ENCODE measurements around the gene INPP4B.

Gene INPP4B

DNA sequence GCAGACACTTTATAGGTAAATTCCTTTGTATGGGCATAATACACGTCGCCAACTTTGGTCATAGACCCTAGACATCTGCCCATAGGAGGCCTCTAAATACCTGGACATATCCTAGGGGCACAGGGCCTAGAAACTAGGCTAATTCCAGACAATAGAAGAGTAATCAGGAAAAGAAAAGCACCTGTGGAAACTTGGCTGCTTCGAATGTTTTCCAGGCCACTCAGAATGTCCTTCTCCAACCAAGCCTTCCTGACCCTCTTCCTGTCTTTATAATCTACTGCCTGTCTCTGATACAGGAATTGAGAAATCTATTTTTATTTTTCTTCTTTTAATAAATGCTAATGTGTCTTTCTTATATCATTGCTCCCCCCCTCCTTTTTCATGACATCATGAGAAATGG lies 716.6 kb downstream of the INPP4B start:
- Histone ChIP-seq H3K36me3 (ENCODE audit: control insufficient read depth, low read depth, low read length) (no peaks in the 10 kb centered on the region), H3K27me3 (ENCODE audit: control insufficient read depth, insufficient read depth, low read length) (no peaks in the 10 kb centered on the region), H3K4me3 (ENCODE audit: low read length) (no peak overlapping the region), H3K4me1 (ENCODE audit: control insufficient read depth, low read depth, low read length) (no peaks in the 10 kb centered on the region), H3K9me3 (ENCODE audit: control insufficient read depth, low read depth, low read length) (no peaks in the 10 kb centered on the region), H3K9ac (ENCODE audit: low read length) (no peak overlapping the region), H3K27ac (ENCODE audit: low read length) (no peak overlapping the region)

GRCh38 chr4:142128529-142128928 lies 717.6 kb downstream of the INPP4B start:
- Histone ChIP-seq H3K4me3 (ENCODE audit: low read length) (no peak overlapping the region), H3K36me3 (ENCODE audit: control insufficient read depth, low read depth, low read length) (no peaks in the 10 kb centered on the region), H3K27me3 (ENCODE audit: control insufficient read depth, insufficient read depth, low read length) (no peaks in the 10 kb centered on the region), H3K27ac (ENCODE audit: low read length) (no peak overlapping the region), H3K9me3 (ENCODE audit: control insufficient read depth, low read depth, low read length) (no peaks in the 10 kb centered on the region), H3K4me1 (ENCODE audit: control insufficient read depth, low read depth, low read length) (no peaks in the 10 kb centered on the region), H3K9ac (ENCODE audit: low read length) (no peak overlapping the region)

- Histone ChIP-seq H3K27me3 (ENCODE audit: control insufficient read depth, insufficient read depth, low read length) (no peaks in the 10 kb centered on the region), H3K27ac (ENCODE audit: low read length) (no peak overlapping the region), H3K4me3 (ENCODE audit: low read length) (no peak overlapping the region), H3K9ac (ENCODE audit: low read length) (no peak overlapping the region), H3K9me3 (ENCODE audit: control insufficient read depth, low read depth, low read length) (no peaks in the 10 kb centered on the region), H3K36me3 (ENCODE audit: control insufficient read depth, low read depth, low read length) (no peaks in the 10 kb centered on the region), H3K4me1 (ENCODE audit: control insufficient read depth, low read depth, low read length) (no peaks in the 10 kb centered on the region)
Observed at GRCh38 chr4:142126890-142127497, 719.1 kb downstream of the INPP4B start.

- Histone ChIP-seq H3K9me3 (ENCODE audit: control insufficient read depth, low read depth, low read length) (no peaks in the 10 kb centered on the region), H3K27ac (ENCODE audit: low read length) (no peak overlapping the region), H3K36me3 (ENCODE audit: control insufficient read depth, low read depth, low read length) (no peaks in the 10 kb centered on the region), H3K27me3 (ENCODE audit: control insufficient read depth, insufficient read depth, low read length) (no peaks in the 10 kb centered on the region), H3K4me3 (ENCODE audit: low read length) (no peak overlapping the region), H3K4me1 (ENCODE audit: control insufficient read depth, low read depth, low read length) (no peaks in the 10 kb centered on the region), H3K9ac (ENCODE audit: low read length) (no peak overlapping the region)
Observed at GRCh38 chr4:142124874-142125273, 721.2 kb downstream of the INPP4B start.

- H3K9ac ChIP-seq (ENCODE audit: low read length): no peak overlapping the region
- no peaks in the 10 kb centered on the region for H3K4me1 ChIP-seq (ENCODE audit: control insufficient read depth, low read depth, low read length)
- H3K36me3 ChIP-seq (ENCODE audit: control insufficient read depth, low read depth, low read length): no peaks in the 10 kb centered on the region
- no peaks in the 10 kb centered on the region for H3K9me3 ChIP-seq (ENCODE audit: control insufficient read depth, low read depth, low read length)
- H3K27me3 ChIP-seq (ENCODE audit: control insufficient read depth, insufficient read depth, low read length): no peaks in the 10 kb centered on the region
- no peak overlapping the region for H3K4me3 ChIP-seq (ENCODE audit: low read length)
- H3K27ac ChIP-seq (ENCODE audit: low read length): no peak overlapping the region
Observed at GRCh38 chr4:142121448-142122350, 724.4 kb downstream of the INPP4B start.

GRCh38 chr4:142120921-142121320 lies 725.2 kb downstream of the INPP4B start:
- no peaks in the 10 kb centered on the region for H3K9me3 ChIP-seq (ENCODE audit: control insufficient read depth, low read depth, low read length)
- H3K9ac ChIP-seq (ENCODE audit: low read length): no peak overlapping the region

DNA sequence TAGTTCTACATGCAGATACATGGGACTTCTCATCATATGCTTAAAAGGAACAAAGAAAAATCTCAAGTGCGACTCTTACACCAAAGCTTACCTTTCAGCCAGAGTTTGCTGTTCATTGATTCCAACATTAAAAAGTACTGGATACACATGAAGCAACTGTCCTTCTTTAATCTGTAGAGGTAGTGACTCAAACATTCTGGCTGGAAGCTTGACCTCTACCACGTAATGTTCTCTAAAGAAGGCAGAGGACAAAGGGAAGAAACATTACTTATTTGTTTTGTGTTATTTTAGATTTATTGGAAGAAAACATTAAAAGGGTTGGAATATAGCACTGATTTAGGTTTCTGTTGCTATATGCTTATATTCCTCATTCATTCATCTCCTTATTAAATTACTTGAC lies 733.6 kb downstream of the INPP4B start:
- Histone ChIP-seq H3K4me1 (ENCODE audit: control insufficient read depth, low read depth, low read length) (no peaks in the 10 kb centered on the region), H3K36me3 (ENCODE audit: control insufficient read depth, low read depth, low read length) (no peaks in the 10 kb centered on the region), H3K9ac (ENCODE audit: low read length) (no peak overlapping the region), H3K27me3 (ENCODE audit: control insufficient read depth, insufficient read depth, low read length) (no peaks in the 10 kb centered on the region), H3K9me3 (ENCODE audit: control insufficient read depth, low read depth, low read length) (no peaks in the 10 kb centered on the region), H3K4me3 (ENCODE audit: low read length) (no peak overlapping the region), H3K27ac (ENCODE audit: low read length) (no peak overlapping the region)

More at GRCh38 chr4:142120921-142121320, 725.2 kb downstream of the INPP4B start:
- Histone ChIP-seq H3K4me1 (ENCODE audit: control insufficient read depth, low read depth, low read length) (no peaks in the 10 kb centered on the region), H3K36me3 (ENCODE audit: control insufficient read depth, low read depth, low read length) (no peaks in the 10 kb centered on the region), H3K27me3 (ENCODE audit: control insufficient read depth, insufficient read depth, low read length) (no peaks in the 10 kb centered on the region), H3K4me3 (ENCODE audit: low read length) (no peak overlapping the region), H3K27ac (ENCODE audit: low read length) (no peak overlapping the region)

GRCh38 chr4:142110136-142110535 lies 736.0 kb downstream of the INPP4B start:
- Histone ChIP-seq H3K4me1 (ENCODE audit: control insufficient read depth, low read depth, low read length) (no peaks in the 10 kb centered on the region), H3K4me3 (ENCODE audit: low read length) (no peak overlapping the region), H3K27ac (ENCODE audit: low read length) (no peak overlapping the region), H3K9me3 (ENCODE audit: control insufficient read depth, low read depth, low read length) (no peaks in the 10 kb centered on the region), H3K27me3 (ENCODE audit: control insufficient read depth, insufficient read depth, low read length) (no peaks in the 10 kb centered on the region), H3K36me3 (ENCODE audit: control insufficient read depth, low read depth, low read length) (no peaks in the 10 kb centered on the region), H3K9ac (ENCODE audit: low read length) (no peak overlapping the region)

- Histone ChIP-seq H3K36me3 (ENCODE audit: control insufficient read depth, low read depth, low read length) (no peaks in the 10 kb centered on the region), H3K9ac (ENCODE audit: low read length) (no peak overlapping the region), H3K4me1 (ENCODE audit: control insufficient read depth, low read depth, low read length) (no peaks in the 10 kb centered on the region), H3K4me3 (ENCODE audit: low read length) (no peak overlapping the region), H3K9me3 (ENCODE audit: control insufficient read depth, low read depth, low read length) (no peaks in the 10 kb centered on the region), H3K27ac (ENCODE audit: low read length) (no peak overlapping the region), H3K27me3 (ENCODE audit: control insufficient read depth, insufficient read depth, low read length) (no peaks in the 10 kb centered on the region)
Observed at GRCh38 chr4:142104041-142104440, 742.1 kb downstream of the INPP4B start.

GRCh38 chr4:142101401-142101800 lies 744.7 kb downstream of the INPP4B start:
- no peak overlapping the region for H3K4me3 ChIP-seq (ENCODE audit: low read length)
- no peaks in the 10 kb centered on the region for H3K27me3 ChIP-seq (ENCODE audit: control insufficient read depth, insufficient read depth, low read length)
- H3K9ac ChIP-seq (ENCODE audit: low read length): no peak overlapping the region
- H3K9me3 ChIP-seq (ENCODE audit: control insufficient read depth, low read depth, low read length): no peaks in the 10 kb centered on the region
- H3K27ac ChIP-seq (ENCODE audit: low read length): no peak overlapping the region
- no peaks in the 10 kb centered on the region for H3K36me3 ChIP-seq (ENCODE audit: control insufficient read depth, low read depth, low read length)
- H3K4me1 ChIP-seq (ENCODE audit: control insufficient read depth, low read depth, low read length): no peaks in the 10 kb centered on the region

- H3K4me1 ChIP-seq (ENCODE audit: control insufficient read depth, low read depth, low read length): no peaks in the 10 kb centered on the region
- no peaks in the 10 kb centered on the region for H3K36me3 ChIP-seq (ENCODE audit: control insufficient read depth, low read depth, low read length)
- no peaks in the 10 kb centered on the region for H3K27me3 ChIP-seq (ENCODE audit: control insufficient read depth, insufficient read depth, low read length)
- no peak overlapping the region for H3K27ac ChIP-seq (ENCODE audit: low read length)
- H3K9me3 ChIP-seq (ENCODE audit: control insufficient read depth, low read depth, low read length): no peaks in the 10 kb centered on the region
- H3K9ac ChIP-seq (ENCODE audit: low read length): no peak overlapping the region
- no peak overlapping the region for H3K4me3 ChIP-seq (ENCODE audit: low read length)
Observed at GRCh38 chr4:142100941-142101340, 745.2 kb downstream of the INPP4B start.

All from iPS-18a (cell line).